ENCODE measurements around the gene LUZP2.
"Not testable (repeated sequence)": the region's sequence is repeated elsewhere in the genome, so short reads cannot be mapped to it uniquely, and the experiment has no call there.

The LUZP2 gene

DNA sequence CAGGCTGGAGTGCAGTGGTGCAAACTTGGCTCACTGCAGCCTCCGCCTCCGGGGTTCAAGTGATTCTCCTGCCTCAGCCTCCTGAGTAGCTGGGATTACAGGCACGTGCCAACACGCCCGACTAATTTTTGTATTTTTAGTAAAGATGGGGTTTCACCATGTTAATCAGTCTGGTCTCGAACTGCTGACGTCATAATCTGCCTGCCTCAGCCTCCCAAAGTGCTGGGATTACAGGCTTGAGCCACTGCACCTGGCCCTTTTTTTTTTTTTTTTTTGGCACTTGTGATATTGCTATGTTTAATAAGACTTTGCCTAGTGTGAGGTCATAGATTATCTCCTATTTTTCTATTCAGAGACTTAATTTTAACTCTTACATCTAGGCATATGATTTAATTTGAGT lies 497.1 kb downstream of the LUZP2 start:
- H3K4me3 ChIP-seq (ENCODE audit: low read depth, low read length); DNase-seq (ENCODE audit: low read depth): not testable (repeated sequence)

DNA sequence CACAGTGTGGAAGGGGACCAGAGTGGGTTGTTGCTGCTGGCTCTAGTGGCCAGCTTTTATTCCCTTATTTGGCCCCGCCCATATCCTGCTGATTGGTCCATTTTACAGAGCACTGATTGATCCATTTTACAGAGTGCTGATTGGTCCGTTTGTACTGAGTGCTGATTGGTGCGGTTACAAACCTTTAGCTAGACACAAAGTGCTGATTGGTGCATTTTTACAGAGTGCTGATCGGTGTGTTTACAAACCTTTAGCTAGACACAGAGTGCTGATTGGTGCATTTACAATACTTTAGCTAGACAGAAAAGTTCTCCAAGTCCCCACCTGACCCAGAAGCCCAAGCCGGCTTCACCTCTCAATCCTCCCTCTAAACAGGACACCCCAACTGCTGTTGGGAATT lies 503.1 kb downstream of the LUZP2 start:
- H3K4me3 ChIP-seq (ENCODE audit: low read depth, low read length); DNase-seq (ENCODE audit: low read depth): not testable (repeated sequence)

DNA sequence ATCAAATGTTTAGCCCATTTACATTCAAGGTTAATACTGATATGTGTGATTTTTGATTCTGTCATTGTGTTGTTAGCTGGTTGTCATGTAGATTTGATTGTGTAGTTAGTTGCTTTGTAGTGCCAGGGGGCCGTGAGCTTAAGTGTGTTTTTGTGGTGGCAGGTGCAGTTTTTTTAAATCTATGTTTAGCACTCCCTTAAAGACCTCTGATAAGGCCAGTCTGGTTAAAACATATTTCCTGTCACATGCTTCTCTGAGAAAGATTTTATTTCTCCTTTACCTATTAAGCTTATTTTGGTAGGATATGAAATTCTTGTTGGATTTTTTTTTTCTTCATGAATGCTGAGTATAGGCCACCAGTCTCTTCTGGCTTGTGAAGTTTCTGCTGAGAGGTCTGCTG lies 540.6 kb downstream of the LUZP2 start:
- H3K4me3 ChIP-seq (ENCODE audit: low read depth, low read length): no peak overlapping the region
- no peak for DNase-seq (ENCODE audit: low read depth)

DNA sequence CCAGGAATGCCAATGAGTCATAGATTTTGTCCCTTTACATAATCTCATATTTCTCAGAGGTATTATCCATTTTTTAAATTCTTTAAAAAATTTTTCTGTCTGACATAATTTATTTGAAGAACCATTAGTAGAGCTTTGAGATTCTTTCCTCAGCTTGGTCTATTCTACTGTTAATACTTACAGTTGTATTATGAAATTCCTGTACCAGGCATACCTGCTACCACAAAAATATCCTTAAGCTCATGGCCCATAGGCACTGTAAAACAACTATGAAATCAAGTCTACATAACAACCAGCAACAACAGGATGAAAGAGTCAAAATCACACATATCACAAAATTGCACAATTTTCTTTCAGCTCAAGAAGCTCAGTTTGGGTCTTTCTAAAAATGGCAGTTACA lies 541.3 kb downstream of the LUZP2 start:
- H3K4me3 ChIP-seq (ENCODE audit: low read depth, low read length): no peak overlapping the region
- DNase-seq (ENCODE audit: low read depth): no peak

DNA sequence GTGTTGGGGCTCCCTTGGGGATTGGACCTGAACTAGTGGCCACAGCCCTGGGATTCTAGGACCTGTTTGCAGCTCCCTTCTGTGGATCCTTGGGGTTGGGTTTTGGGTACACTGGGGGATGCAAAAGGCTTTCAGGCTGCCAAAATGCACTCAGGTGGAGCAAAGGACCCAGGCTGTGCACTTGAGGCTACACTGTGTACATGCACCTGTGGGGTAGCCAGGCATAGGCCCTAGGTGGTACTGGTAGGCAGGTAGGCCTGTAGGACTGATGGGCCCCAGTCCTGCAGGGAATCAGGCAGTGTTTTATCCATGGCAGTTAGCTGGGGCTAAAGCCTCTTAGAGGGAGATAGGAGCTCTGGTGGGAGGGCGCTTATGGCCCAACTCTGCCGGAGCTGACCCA lies 542.3 kb downstream of the LUZP2 start:
- DNase-seq (ENCODE audit: low read depth): no peak
- H3K4me3 ChIP-seq (ENCODE audit: low read depth, low read length): no peak overlapping the region

- no peak for DNase-seq (ENCODE audit: low read depth)
- H3K4me3 ChIP-seq (ENCODE audit: low read depth, low read length): no peak overlapping the region
Observed at GRCh38 chr11:25048632-25049031, 551.8 kb downstream of the LUZP2 start.

GRCh38 chr11:25052844-25053243 lies 556.0 kb downstream of the LUZP2 start:
- DNase-seq (ENCODE audit: low read depth): no peak
- H3K4me3 ChIP-seq (ENCODE audit: low read depth, low read length): no peak overlapping the region

- no peak overlapping the region for H3K4me3 ChIP-seq (ENCODE audit: low read depth, low read length)
- DNase-seq (ENCODE audit: low read depth): no peak
Observed at GRCh38 chr11:25057861-25058260, 561.0 kb downstream of the LUZP2 start.

GRCh38 chr11:25065746-25066145 lies 568.9 kb downstream of the LUZP2 start:
- no peak overlapping the region for H3K4me3 ChIP-seq (ENCODE audit: low read depth, low read length)
- DNase-seq (ENCODE audit: low read depth): peak; percentile 5

- H3K4me3 ChIP-seq (ENCODE audit: low read depth, low read length): no peak overlapping the region
- no peak for DNase-seq (ENCODE audit: low read depth)
Observed at GRCh38 chr11:25066706-25067105, 569.9 kb downstream of the LUZP2 start.

- no peak for DNase-seq (ENCODE audit: low read depth)
- H3K4me3 ChIP-seq (ENCODE audit: low read depth, low read length): no peak overlapping the region
Observed at GRCh38 chr11:25068451-25068850, 571.6 kb downstream of the LUZP2 start.

DNA sequence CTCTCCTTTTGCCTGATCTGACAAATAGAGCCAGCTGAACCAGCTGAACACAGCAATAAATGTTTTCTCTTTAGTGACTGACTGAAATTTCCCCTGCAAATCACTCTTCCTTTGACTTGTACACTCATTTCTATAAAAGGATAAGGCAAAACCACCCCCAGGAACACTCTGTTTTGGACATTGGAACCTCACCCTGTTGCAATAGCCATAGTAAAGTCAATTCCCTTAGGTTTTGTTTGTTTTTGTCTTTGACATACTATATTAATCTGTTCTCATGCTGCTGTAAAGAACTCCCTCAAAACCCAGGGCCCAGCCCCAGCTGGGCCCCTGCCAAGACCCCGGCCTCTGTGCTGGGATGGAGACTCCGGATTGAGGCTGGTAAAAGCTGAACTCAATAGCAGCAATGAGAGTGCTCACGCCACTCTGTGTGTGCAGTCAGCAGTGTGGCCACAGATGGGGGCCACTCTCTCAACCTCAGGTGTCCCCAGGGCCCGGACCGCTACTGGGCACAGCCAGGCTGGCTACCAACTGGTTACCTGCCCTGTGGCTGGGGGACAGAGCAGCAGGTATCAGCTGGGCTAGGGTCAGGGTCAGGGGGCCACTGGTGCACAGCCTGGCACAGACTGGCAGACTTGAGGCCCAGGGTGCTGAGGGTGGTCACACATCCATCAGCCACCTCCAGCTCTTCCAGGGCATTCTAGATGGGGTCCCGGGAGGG lies 597.4 kb downstream of the LUZP2 start:
- no peak for DNase-seq (ENCODE audit: low read depth)

GRCh38 chr11:25119416-25119815 lies 622.6 kb downstream of the LUZP2 start:
- DNase-seq (ENCODE audit: low read depth): no peak
- no peak overlapping the region for H3K4me3 ChIP-seq (ENCODE audit: low read depth, low read length)

More for the DNA sequence above, 597.4 kb downstream of the LUZP2 start:
- no peak overlapping the region for H3K4me3 ChIP-seq (ENCODE audit: low read depth, low read length)

Data from skeletal muscle cell (primary cell).